Measurements from ENCODE around the gene PLXNA4.

- TF ChIP-seq CTCF (IDR thresholded peaks at IDR 0.05 in 8 of 11, conservative IDR thresholded peaks at IDR 0.05 in 3 of 11) (no peak), POLR2A (IDR thresholded peaks at IDR 0.05) (no peak), POLR2AphosphoS5 (IDR thresholded peaks at IDR 0.05) (no peak)
Measured at GRCh38 chr7:132466367-132466766, 109.9 kb downstream of the PLXNA4 start.
